Astrocyte of the hippocampus (primary cell): Measurements from ENCODE around the gene COMT.

ENCODE experiments used
- DNase-seq: peaks from one replicate; pipeline ENCODE4 v3.0.0; 2011; ENCODE audit warnings: low read depth, low spot score

The COMT gene

DNA sequence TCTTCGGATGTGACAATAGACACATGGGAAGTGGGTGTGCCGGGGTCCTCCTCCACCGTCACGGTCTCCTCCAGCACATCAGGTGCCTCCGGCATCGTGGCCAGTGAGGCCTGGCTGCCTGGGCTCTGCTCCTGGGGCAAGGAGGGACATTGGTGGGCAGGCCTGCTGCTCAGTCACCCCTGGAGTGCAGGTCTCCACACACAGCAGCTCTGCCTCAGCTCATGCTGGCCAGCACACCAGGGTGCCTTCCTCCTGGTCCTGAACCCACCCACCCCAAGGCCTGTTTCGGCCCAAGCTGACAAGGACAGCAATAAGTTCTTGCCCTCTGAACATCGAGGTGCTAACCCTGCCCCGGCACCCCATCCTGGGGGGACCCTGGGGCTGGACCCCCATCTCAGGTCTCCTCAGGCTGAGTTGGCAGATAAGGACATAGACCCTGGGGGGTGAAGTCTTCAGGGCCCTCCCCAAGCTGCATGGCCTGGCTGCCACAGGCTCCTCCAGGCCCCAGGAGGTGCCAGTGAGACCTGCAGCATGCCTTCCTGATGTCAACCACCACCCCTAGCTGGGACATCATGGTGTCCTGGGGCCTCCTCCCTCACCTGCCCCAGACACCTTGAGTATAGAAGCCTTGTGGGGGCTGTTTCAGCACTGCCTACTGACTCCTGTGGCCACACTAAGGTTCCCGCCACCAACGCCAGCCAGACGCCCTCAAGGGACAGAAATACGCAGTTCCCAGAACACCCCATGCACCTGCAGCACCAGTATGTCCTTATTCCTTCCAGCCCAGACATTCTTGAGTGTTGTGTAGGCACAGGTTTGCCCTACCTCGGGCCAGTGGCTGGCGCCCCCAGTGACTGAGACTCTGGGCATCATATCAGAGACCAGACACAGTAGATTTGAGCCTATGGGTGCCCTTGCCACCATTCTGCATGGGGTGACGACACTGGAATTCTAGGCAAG lies 40.7 kb downstream of the COMT start:
- no peak for DNase-seq

DNA sequence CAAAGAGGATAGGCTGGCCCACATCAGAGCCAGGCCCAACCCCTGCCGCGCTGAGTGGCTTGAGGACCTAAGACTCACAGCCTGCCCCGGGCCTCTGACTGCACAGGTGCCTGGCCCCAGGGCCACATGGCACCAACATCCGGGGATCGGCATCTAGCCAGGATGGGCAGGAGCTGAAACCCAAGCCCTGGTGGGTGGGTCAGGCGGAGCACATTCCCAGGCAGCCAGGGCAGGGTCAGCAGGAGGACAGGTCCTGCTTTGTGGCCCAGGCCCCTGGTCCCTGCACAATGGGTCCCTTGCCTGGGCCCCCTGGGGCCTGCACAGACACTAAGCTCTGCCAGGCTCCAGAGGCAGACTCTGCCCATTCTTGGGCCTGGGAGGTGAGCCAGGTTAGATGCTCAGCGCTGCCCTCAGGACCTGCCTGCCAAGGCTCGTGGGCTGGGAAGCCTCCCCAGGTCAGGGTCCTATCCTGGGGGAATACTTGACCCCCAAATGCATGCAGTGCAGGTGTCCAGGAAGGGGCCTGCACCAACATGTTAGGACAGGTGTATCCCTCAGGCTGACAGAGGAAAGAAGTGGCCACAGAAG lies 41.5 kb downstream of the COMT start:
- no peak for DNase-seq

DNA sequence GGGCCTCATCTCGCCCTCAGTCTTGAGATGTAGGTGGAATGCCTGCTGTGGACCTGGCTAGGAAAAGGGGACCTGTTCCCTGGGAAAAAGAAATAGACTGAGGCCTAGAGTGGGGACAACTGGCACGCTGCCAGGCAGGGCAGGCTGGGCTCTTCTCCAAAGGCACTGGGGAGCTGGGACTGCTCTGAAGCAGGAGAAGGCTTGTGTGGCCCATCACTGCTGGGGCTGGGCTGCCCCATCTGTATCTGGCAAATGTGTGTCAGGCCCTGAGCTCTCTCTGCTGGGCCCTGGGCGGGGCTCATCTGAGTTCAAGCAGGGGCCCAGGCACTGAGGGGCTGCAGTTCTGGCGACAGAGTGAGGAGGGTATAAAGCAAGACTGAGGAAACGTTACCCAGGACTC lies 42.2 kb downstream of the COMT start:
- no peak for DNase-seq

DNA sequence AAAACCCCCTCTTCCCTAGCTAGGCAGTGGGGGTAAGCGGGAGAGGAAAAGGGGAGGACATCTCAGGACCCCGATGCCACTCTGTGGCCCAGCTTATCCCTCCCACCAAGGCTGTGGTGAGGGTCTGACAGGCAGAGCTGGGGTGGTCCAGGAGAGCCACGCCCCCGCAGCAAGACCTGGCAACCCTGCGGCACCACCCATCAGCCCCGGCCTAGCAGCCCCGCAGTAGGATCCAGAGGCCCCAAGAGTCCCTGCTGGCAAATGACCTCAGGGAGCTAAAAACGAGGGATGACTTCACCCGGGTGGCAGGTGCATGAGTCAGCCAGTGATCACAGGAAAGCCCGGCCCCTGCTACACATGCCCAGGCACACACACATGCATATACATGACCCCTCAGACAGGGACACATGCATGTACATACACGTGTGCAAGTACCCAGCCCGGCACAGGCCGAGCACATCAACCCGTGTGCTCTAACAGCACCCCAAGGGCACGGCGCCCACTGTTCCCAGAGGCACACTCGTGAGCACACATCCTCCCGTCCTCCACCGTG lies 42.7 kb downstream of the COMT start:
- DNase-seq: peak; percentile 83

DNA sequence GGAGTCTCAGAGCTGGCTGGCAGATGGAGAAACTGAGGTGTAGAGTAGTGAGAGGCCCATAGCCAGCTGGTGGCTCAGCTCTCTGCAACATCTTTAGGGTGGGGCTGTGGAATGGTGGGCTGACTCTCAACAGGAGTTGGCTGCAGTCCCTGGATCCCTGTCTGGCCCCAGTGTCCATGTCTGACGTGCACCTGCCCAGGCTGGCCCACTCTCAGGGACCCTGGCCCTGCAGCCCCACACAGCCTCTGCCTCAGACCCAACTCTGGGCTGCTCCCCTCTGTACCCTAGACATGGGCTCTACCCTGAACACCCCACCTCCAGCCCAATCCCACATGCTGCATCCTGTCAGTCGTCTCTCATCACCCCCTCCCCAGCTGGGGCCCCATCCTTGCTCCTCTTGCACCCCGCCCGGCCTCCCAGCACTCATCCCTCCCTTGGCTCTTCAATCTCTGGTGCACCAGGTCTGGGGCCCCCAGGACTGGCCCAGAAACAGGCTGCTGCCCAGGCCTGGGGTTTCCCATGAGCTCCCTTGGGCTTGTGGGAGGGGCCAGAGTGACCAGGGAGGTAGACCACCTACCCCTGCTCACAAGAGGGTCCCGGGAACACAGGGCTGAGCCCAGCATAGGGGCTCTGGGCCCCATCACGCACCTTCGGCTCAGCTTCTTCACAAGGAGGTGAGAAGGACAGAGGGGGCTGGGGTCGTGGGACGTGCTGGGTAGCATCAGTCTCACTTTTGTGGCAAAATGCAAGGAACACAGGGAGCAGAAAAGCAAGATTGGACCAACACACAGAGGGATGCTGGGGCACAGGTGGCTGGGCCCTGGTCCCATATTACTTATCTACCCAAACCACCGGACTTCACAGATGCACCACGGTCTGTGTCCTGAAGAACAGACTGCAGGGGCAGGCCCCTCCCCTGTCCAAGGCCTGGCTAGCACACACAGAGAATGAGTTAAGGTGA lies 43.6 kb downstream of the COMT start:
- no peak for DNase-seq

DNA sequence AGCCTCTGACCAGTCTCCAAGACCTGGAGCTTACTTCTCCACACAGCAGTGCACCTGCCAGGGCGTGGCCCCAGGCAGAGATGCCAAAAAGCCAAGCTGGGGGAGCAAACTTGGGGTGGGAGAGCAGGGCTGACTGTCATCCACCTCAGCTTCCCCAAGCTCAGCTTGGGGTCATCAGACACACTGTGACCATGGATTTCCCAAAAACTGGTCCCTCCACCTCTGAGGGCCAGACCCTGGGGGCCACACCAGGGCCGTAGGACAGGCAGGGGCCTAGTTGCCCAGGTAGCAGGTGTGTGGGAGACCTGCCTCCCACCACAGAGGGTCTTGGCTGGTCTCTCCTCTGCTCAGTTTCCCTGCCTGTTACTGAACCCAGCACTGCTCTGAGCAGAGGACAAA lies 44.4 kb downstream of the COMT start:
- no peak for DNase-seq

DNA sequence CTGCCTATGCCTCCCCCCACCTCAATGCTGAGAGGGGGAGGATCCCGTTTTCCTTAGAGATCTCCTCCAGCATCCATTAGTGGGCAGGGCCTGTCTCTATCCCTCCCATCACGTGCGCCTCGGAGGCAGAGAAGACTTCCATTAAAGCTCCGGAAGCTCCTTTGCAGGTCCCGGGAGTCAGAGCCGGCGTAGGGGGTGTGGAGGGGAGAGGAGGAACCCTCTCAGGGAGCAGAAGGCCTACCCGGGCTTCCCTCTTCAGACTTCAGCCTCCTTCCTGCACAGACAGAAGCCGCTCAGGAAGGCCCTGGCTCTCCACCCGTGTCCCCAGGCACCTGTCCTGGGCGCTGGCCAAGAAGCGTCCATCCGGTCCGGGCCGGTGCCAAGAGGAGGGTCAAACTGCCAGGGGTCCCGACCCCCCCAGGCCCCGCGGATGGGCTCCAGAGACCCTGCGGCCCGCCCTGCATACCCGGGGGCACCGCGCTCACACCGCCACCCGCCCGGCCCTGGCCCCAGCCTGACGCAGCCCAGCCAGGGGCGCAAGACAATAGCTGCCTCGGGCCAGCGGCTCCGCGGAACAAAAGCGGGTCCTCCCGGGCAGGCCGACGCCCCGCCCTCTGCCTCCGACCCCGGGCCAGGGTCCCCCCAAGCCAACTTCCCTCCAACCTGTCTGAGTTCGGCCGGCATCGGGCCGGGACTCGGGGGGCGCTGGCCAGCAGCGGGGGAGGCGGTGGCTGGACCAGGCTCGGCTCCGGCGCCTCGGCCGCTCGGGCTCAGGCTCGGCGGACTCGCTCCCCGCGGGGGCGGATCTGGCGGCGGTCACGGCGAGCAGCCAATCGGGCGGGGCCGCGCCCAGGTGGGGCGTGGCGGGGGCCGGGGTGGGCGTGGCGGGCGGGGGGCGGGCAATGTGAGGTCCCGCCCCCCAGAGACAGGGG lies 45.1 kb downstream of the COMT start:
- peak; percentile 92 for DNase-seq

DNA sequence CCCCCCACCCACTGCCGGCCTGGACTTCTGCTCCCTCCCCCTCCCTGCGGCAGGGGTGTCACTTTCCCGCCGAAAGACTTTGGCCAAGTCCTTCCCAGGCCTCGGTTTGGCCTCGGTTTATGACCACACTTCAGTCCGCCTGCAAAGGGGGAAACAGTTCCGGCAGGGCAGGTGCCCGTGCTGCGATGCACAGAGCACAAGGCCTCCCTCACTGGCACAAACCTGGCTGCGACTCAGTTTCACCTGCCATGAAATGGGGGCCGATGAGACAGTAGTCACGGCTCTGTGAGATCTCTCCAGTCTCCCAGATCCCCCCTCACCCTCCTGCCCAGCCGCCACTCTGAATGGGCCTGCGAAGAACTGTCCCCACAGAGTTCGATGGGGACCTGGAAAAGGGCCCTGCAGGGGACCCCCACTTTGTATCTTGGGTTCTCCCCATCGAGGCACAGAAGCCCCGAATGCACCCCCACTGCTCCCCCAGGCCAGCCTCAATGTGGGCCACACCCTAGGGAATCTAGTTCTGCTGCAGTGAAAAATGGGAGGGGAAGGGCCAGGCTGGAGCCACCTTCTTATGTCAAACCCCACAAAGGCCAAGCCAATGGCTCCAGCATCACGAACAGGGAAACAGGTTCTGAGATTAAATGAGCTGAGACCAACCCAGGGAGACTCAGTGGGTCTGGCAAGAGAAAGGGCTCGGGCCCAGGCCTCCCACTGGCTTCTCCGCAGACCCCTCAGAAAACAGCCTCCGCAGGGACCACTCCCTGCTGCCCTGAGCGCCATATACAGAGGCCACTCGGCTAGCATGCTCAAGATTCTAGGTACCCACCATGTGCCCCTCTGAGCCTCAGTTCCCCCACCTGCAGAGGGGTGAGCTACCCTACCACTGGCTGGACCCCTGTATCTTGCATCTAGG lies 46.1 kb downstream of the COMT start:
- no peak for DNase-seq

DNA sequence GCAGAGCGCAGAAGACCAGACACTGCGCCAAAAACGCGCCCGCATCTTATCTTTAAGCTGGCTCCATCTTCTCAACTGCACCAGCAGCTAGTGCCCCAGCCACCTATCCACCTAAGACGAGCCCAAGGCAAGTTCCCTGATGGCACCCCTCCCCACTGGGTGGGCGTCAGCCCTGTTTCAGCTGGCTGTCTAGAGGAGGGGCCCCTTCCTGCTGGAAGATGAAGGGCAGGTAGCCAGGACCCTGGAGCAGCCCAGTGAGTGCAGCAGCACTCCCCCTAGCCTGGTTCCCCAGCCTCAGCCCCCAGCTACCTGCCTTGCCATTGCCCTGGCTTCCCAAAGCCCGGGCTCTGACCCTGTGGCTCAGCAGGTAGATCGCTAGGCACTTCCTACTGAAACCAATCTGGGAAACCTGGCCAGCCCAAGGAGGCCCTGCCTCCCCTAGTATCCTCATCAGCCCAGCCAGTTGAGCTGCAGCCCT lies 46.8 kb downstream of the COMT start:
- no peak for DNase-seq

DNA sequence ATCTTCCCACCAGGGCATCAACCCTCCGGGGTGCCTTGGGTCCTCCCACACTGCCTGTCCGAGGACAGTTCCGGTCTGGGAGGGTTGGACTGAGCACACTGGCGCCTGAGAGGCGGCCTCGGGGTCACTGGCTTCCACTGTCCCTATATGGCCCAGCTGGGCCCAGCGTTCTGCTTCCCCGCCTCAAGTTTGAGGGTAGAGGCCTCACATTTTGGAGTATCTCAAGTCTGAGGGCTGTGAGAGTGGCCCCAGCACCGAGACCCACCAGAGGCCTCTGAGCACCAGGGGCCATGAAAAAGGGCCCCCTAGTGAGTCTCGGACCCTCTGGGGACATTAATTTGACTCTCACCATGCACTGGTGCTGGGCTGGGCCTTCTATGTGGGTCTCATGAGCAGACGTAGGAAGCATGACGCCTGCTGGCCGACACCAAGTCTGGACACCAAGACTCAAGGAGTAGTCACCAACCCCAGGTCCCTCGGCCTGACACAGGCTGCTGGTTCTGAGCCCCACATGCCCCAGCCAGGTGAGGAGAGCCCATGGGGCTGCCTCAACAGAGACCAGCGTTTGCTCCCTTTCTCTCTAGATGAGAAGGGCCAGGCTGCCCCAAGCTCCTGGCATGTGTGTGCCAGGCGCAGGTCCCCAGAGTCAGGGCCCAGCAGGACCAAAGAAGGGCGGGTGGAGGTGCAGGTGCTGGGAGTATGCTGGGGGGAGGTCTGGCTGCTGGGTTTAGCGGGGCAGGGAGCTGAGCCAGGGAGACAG lies 47.6 kb downstream of the COMT start:
- no peak for DNase-seq

DNA sequence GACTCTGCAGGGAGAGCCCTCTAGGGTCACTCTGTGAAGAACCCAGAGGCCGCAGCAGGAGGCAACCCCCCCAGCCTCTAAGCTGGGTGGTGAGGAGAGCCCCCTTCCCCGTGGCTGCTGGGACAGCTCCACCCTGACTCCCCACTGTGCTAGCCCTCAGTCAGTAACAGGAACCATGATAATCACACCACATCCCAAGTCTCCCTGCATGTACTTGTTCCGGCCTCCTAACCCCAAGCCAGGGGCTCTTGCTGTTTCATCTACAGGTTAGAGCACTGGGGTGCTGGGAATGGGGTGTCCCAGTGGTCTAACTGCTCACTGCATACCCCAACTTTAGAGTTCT lies 48.1 kb downstream of the COMT start:
- no peak for DNase-seq

DNA sequence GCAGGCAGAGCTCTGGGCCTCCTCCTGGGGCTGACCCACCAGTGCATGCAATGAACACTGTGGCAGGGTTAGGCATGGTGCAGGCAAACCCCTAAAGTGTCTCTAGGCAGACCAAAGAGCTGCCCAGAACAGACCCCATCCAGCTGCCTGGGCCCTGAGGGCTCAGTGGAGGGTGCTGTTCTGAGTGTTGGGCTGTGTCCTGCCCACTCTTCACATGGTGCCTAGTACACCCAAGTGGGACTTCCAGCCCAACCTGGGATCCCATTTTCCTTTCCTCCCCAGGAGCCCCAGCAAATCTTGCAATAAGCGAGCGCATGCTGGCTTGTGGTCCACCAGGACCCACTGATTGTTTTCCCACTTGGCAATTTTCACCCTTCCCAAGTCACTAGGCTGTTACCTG lies 48.6 kb downstream of the COMT start:
- no peak for DNase-seq

DNA sequence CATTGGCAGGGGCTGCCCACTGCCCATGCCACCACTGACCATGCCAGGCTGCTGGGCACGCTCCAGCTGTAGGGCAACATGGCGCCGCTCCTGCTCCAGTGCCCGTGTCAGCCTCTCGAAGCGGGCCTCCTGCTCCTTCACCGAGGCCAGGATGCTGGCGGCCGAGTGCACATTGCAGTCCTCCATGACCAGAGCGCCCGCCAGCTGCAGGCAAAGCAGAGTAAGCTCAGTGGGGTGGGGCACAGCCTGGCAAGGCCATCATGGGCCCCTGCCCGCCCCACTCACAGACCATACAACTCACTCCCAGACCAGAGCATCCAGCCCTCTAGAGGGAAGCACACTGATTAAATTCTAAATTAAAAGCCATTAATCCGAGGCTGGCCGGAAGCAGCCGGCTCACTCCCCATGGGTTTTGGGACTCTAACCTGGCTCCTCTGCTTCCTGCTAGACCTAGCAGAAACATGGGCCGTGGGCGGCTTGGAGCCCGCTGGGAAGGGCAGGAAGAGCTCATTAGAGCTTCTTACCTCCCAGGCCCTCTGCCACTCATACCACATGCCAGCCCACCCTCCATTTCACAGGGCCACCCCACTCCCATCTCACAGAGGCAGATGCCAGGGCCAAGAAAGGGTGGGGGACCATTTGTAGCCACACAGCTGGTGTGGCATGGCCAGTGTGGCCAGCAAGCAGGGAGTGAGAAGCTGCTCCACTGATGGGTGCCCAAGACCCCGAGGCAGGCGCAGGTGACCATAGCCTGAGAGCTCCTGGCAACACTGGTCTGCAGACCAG lies 49.2 kb downstream of the COMT start:
- DNase-seq: no peak

DNA sequence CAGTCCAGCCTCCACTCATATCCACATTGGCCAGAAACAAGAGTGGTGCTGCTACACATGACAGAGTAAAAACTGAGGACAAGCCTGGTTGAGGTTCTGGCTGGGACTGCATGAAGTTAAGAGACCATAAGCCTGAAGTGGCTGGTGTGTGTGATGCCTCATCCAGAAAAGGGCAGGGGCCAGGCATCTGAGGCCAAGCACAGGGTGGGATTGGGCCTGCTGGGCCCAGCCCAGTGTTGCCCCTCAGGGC lies 49.7 kb downstream of the COMT start:
- DNase-seq: no peak

DNA sequence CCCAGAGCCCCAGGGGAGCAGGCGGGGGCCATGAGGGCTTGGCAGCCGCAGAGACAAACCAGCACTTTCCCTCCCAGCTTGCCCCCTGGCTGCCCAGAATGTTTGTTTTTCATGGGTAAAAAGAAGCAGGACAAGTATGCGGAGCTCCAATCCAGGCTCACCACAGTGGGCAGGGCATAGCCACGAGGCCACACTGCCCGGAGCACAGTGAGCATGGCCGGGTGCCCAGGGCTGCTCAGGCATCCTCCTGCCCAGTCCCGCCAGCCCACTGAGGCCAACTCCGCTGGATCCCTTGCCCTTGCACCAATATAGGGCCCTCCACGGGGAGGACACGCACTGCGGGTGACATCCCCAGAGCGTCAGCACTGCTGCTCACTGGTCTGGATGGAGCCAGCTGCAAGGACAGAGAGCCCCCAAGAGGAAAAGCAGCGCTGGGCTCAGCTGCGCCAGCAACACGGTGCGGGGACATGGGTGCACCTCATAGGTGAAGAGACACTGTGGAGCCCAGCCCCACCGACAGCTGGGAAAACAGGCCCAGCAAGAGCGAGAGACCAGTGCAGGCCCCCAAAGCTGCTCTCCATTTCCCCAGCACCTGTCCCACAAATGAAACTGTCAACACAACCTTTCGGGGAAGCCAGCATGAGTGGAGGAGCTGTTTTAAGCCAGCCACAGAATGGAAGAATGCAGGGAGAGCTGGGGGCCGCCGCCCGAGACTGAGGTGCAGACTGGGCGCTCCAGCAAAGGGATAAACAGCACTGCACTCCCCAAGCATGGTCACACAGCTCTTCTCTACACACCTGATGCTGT lies 50.3 kb downstream of the COMT start:
- peak; percentile 84 for DNase-seq

DNA sequence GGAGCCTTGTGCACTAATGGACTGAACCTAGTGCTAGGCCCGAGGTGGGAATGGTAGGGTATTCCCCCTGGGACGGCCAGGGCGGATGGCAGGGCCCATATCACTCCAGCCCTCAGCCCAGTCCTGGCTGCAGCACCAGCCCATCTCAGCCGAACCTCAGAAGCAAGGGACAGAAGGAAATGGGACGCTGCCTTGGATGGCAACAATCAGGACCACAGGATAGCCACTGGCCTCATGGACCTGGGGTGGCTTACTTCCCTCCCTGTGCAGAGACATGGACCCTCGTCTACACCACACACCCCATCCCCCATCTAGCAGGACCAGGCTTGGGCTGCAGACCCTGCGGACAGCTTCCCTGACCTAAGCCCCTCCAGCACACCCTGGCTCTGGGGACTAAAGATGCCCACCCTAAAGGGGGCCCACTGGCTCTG lies 50.9 kb downstream of the COMT start:
- DNase-seq: no peak

DNA sequence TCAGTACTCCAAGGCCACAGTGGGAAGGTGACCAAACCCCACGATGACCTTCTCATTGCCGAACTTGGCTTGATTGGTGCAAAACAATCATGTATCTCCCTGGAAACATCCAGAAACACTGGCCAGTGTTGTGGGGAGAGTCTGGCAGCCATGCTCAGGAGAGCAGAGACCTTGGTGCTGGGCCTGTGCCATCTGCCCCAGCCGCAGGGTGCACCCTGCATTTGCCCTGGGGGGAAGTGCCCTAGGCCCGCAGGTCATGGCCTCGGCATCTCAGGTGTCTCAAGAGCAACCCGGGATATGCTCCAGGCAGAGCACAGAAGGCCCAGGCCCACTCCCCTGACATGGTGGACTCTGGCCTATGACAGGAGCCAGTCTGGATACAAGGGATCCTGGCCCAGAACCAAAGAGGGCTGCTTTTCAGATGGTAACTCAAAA lies 51.4 kb downstream of the COMT start:
- DNase-seq: no peak
